Skin epidermis (tissue), 12 donors: ENCODE results near the gene RASSF5.
"Not testable (repeated sequence)": the region's sequence is repeated elsewhere in the genome, so short reads cannot be mapped to it uniquely, and the experiment has no call there.

Experiments used
- H3K27ac ChIP-seq, 21 experiments: fragments of 200-600 bp; sonication (generic) in 11 of 21; one replicate each; pipeline ENCODE4 v1.5.0; 2020; ENCODE audit warnings: mild to moderate bottlenecking in 3 of 21, inconsistent platforms in 2 of 21, moderate library complexity in 2 of 21
- H3K4me3 ChIP-seq, 7 experiments: fragments of 200-600 bp; sonication (generic) in 2 of 7; one replicate each; pipeline ENCODE4 v1.5.0; 2020; ENCODE audit warnings: inconsistent platforms in 2 of 7, mild to moderate bottlenecking in 2 of 7, moderate library complexity in 1 of 7

RASSF5 gene

GRCh38 chr1:206591696-206592095 lies 84.4 kb downstream of the RASSF5 start:
- no peak overlapping the region for H3K4me3 ChIP-seq
- peak overlapping the region in 1 of 21 experiments; percentile 84 for H3K27ac ChIP-seq

GRCh38 chr1:206593351-206593925 lies 86.1 kb downstream of the RASSF5 start:
- no peak overlapping the region for H3K4me3 ChIP-seq
- no peak overlapping the region for H3K27ac ChIP-seq

DNA sequence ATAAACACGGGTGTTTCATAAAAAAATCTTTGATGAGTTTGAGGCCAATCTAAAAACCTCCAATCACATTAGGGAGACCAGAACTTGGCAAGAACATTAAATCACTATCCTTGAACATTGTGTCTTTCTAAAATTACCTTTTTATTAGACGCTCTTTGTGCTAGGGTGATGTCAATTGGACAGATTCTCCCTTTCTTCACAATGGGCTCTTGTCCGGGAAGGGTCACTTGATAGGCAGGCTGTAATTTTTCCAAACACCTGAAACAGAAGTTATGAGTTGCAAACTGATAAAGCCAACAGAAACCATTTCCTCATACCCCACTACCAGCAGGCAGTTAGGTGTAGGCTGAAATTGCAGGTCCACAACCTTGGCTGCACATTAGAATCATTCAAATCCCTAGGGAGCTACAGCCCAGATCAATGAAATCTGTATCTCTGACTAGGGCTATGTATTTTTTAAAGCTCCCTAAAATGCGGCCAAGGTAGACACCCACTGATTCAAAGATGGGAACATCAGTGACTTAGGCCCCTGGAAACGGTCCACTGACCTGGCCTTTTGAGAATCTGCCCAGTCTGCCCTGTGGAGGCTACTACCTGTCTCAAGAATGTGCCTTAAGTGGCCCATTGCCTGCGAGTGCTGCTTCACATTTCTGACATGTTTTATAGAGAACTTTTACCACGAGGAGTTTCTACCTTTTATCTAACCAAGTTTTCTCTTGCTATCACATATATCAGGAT lies 88.4 kb downstream of the RASSF5 start:
- Histone ChIP-seq H3K27ac (no peak overlapping the region), H3K4me3 (no peak overlapping the region)

DNA sequence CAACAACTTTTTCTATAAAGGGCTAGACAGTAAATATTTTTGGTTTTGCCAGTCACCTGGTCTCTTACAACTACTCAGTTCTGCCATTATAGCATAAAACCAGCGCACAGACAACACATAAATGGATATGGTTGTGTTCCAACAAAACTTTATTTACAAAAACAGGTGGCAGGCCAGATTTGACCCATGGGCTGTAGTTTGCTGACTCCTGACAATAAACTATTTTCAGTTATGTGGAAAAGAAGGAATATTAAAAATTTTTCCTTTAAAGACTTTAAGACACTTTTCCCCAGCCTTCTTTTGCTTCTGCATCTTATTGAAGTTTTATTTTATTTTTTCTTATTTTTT lies 89.0 kb downstream of the RASSF5 start:
- Histone ChIP-seq H3K4me3 (no peak overlapping the region), H3K27ac (no peak overlapping the region)

DNA sequence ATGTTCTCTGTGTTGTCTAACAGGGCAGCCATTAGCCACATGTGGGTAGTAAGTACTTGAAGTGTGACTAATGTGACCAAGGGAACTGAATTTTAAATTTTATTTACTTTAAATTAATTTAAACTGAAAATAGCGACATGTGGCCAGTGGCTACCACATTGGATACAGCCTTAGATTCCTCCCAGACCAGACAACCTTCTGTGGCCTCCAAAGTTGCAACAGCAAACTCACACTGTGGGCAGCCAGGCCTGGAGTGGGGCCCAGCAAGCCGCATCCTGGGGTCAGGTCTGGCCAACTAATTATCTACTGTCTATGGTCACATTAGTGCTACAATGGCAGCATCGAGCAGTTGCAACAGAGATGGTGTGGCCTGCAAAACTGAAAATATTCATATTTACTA lies 93.2 kb downstream of the RASSF5 start:
- Histone ChIP-seq H3K27ac (no peak overlapping the region), H3K4me3 (no peak overlapping the region)

GRCh38 chr1:206604861-206605260 lies 97.5 kb downstream of the RASSF5 start:
- H3K4me3 ChIP-seq = no peak overlapping the region
- H3K27ac ChIP-seq = no peak overlapping the region

- H3K4me3 ChIP-seq = no peak overlapping the region
- no peak overlapping the region for H3K27ac ChIP-seq
These were observed 99.5 kb downstream of the RASSF5 start for GRCh38 chr1:206606867-206607266.

DNA sequence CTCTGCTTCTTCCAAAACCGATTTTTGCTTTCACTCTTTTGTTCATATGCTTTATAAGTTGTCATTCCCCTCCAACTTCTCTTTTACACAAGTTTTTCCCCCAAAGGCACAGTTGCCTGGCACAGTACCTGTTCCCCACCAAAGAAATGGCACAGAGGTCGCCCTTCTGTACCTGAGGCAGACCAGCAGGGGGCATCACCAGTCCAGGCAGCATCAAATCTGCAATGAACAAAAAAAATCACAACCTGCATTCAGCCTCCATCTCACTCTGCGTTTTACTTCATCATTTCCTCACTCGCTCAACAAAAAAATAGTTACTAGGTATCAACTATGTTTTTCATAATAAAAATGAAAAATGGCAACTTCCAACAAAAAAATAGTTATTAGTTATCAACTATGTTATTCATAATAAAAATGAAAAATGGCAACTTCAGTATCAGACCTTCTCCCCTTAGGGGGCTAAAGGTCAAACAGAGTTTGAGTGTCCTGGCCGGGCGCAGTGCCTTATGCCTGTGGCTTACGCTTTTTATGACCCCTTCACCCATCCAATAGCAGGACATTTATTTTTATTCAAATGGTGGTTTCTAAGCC lies 100.9 kb downstream of the RASSF5 start:
- Histone ChIP-seq H3K27ac (no peak overlapping the region), H3K4me3 (no peak overlapping the region)

DNA sequence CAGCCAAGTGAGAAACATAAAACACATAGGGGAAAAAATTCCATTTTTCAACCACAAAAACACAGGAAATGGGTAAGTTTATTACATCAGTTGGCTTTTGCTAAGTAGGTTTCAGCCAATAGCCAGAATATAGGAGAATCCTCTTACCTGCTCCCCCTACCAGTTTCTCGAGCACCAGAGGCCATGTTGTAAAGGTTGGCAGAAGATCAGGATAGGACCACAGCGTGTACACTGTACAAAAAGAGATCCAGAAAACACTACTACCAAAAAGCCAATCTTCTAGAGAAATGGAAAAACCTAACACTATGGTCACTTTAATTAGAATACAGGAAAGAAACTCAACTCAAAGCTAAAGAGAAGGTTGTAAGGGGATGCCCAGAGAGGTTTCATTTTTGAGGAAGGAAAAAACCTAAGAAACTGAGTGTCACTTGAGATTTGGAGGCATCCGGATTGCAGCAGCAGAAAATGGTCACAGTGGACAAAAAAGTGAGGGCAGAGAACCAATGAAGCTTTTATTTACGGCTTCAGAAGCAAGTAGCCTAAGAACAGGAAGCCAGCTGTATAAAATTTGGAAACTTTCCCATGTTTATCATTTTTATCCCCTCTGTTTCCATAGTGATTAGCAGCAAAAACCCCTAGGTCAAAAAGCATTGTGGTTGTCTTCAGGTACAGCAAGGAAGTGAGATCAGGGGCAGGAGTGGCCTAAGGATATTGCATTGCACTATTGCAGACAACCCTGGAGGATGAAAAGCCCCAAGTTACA lies 102.1 kb downstream of the RASSF5 start:
- Histone ChIP-seq H3K27ac (peak overlapping the region in 1 of 21 experiments; percentile 34), H3K4me3 (no peak overlapping the region)

DNA sequence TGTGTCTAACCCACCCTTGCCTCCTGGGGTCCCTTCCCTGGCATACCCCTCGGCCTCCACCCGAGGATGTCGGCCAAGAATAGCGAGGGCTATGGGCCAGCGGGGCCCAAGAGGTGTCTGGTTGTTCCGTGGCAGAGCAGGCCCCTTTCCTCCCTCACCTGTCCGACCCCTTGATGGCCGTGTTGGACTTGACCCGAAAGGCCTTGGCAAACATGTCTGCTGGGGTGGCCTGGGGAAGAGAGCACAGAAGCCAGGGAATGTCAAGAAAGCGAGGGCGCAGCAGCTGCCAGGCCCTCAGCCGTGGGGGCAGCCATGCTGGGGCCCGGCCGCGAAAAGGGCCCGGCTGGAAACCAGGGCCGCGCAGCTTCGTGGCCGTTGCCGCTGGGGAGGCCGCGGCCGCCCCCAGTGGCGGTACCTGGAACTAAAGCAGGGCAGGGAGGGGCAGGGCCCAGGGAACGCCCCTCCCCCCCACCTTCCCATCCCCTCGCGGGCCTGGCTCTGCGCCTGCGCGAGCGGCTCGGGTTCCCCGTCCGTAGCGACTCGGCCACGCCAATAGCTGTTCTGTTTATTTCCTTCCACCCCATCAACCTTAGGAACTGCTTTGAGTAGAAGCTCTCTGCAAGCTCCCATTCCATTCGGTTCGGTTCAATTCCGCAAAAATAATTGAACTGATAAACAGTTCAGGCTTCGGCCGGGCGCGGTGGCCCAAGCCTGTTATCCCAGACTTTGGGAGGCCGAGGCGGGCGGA lies 105.0 kb downstream of the RASSF5 start, which contains the start of gene EIF2D:
Gene EIF2D (minus strand): TSS at position 337 of the 748 bp plus-strand sequence. CDS start 123 bp downstream, at position 214.
- Histone ChIP-seq H3K4me3 (peak within 1 kb of the TSS; percentile 52 to 70 (median 64)), H3K27ac (peak within 1 kb of the TSS; percentile 63 to 96 (median 87))

DNA sequence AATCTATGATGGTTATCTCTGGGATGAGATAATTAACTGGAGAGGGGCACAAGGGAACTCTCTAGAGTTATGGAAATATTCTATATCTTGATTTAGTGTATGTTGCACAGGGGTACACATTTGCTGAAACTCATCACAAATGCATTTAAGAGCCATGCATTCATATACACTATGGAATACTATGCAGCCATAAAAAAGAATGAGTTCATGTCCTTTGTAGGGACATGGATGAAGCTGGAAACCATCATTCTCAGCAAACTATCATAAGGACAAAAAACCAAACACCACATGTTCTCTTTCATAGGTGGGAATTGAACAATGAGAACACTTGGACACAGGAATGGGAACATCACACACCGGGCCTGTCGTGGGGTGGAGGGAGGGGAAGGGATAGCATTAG lies 119.1 kb downstream of the RASSF5 start:
- H3K27ac ChIP-seq = not testable (repeated sequence)

DNA sequence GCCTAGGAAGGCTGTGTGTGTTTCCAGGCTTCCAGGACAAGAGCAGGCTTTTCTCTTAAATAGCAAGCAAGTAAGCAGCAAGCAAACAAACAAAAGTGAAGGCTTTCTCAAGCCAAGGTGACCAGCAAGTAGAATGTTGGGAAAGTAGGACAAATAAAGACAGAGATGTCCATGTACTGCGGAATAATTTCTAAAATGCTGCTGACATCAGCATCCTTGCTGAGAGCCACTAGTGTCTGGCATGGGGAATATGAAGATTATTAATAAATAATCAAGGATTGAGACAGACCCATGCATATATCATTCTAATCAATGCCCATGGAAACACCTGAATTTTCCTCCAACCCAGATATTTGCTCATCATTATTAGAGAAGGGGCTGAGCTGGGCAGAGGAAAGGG lies 121.6 kb downstream of the RASSF5 start:
- no peak overlapping the region for H3K4me3 ChIP-seq
- no peak overlapping the region for H3K27ac ChIP-seq

More for the DNA sequence above, 119.1 kb downstream of the RASSF5 start:
- not testable (repeated sequence) for H3K4me3 ChIP-seq

DNA sequence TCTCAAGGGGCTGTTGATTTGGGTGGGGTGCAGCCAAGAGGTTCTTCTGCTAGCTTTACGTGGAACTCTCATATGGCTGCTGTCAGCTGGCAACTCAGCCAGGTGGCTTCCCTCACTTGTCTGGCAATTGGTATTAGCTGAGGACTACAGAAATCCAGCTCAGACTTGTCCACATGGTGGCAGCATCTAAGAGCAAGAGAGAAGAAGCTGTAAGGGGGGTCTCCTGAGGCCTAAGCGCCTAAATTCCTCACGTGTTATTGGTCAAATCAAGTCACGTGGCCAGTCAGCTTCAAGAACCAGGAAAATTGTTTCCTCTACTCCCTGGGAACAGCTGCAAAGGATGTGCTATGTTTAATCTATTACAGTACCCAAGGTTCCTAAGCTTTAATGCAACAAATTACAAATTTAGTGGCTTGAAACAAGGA lies 123.8 kb downstream of the RASSF5 start:
- H3K27ac ChIP-seq = no peak overlapping the region

GRCh38 chr1:206633708-206634121 lies 126.4 kb downstream of the RASSF5 start:
- Histone ChIP-seq H3K27ac (peak overlapping the region in 15 of 21 experiments; percentile 17 to 82 (median 62)), H3K4me3 (no peak overlapping the region)

More for the DNA sequence above, 123.8 kb downstream of the RASSF5 start:
- no peak overlapping the region for H3K4me3 ChIP-seq

DNA sequence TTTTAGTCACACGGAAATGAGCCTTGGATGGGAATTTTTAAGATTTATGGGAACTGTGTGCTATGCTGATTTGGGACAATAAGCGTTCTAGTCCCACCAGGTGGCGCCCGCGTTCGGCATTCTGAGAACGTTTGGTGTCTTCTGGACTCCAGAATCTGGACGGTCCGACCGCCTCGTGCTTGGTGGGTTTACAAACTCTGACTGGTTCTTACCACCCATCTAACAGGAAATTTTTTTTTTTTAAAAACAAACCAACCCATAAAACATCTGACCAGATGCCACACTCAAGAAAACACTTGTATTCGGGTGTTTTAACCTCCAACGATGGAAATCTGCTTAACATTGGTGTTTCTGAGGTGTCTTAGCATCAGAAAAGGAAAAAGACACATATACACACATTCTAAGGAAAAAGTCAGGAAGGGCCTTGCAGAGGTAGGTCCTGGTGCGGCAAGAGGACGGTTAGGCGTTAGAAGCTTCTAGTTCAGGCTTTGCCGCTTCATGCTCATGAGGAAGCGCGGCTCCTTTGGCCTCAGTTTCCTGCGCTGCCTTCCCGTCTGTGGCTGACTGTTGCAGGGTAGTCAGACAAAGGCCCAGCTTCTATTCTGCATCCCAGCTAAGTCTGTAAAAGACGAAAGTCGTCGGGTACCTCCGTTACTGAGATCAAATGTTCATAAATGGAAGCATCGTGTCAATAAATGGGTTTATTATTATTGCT lies 127.2 kb downstream of the RASSF5 start:
- H3K27ac ChIP-seq = peak overlapping the region in 20 of 21 experiments; percentile 13 to 90 (median 77)
- H3K4me3 ChIP-seq = peak overlapping the region; percentile 53 to 86 (median 73)

DNA sequence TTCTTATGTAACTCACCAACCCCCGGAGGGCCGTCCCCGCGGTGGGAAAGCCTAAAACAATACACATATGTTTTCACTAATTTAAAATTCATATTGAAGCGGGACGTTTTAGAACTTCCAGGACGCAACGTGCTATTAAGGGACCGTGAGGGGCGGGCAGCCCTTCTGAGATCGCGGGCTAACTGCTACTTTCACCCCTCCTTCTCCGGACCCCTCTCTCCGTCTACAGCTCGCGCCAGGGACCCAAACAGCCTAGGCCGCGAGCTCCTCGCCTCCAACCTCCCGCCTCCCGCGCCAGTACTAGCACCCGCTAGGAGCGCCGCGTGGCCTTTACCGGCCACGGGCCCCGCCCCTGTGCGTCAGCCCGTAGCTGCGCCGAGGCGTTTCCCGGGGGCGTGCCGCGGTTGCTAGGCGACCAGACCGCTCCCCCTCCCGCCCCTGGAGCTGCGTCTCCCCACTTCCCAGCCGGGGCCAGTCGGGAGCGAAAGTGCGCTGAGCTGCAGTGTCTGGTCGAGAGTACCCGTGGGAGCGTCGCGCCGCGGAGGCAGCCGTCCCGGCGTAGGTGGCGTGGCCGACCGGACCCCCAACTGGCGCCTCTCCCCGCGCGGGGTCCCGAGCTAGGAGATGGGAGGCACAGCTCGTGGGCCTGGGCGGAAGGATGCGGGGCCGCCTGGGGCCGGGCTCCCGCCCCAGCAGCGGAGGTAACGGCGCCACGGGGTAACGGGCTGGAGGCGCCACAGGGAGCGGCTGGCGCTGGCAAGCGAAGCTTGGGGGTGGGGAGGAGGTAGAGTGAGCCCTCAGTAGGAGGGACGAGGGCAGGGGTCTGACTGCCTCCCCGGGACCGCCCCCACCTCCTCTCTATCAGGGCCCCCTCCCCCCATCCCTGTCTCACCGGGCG lies 128.0 kb downstream of the RASSF5 start, which contains the start of gene DYRK3:
Gene DYRK3 (plus strand): TSS at position 457 of the 898 bp plus-strand sequence. CDS start 168 bp downstream, at position 625.
- peak within 1 kb of the TSS; percentile 53 to 86 (median 73) for H3K4me3 ChIP-seq
- H3K27ac ChIP-seq = peak within 1 kb of the TSS in 20 of 21 experiments; percentile 14 to 90 (median 79)

DNA sequence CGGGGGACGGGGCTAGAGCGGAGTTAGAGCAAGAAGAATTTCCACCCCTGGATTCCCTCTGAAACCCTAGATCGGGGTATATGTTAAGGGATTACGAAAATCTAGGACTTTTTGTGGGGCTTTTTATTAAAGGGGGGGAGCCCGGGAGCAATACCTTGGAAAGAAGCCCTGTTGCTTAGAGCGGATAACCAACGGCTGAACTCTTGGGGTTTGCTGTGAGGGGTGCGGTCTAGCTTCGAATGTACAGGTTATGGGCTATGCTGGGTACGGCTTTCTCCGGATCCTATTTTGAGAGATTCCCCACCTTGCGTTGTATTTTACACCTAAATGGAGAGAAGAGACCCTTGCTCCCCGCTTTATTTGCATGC lies 128.6 kb downstream of the RASSF5 start:
- Histone ChIP-seq H3K4me3 (peak overlapping the region; percentile 53 to 86 (median 73)), H3K27ac (peak overlapping the region in 20 of 21 experiments; percentile 14 to 90 (median 79))

- peak overlapping the region in 2 of 21 experiments; percentile 3 to 10 for H3K27ac ChIP-seq
- no peak overlapping the region for H3K4me3 ChIP-seq
These were observed 129.3 kb downstream of the RASSF5 start for GRCh38 chr1:206636671-206637070.
